A673 (cell line): ENCODE data around the gene WDR3. TPM values are rescaled to one million over a fixed set of nuclear protein-coding genes. Genes with fewer than 3 reads are reported as not detected.

Experiments
- BruUV-seq: library from RNA; stranded (reverse); fragments of 400-500 nt; replicated peaks from 2 replicates; lab custom pipeline; 2021; lab: Mats Ljungman, UMichigan
- CTCF ChIA-PET: fragments of 300-600 bp; sonication (Branson Sonifier 250); formaldehyde crosslinking; loops from one replicate; lab custom pipeline; 2022; ENCODE audit warnings: antibody characterized with exemption; lab: Charles Lee
- POLR2A ChIA-PET: fragments of 300-600 bp; sonication (Branson Sonifier 250); formaldehyde crosslinking; loops from one replicate; lab custom pipeline; 2022; ENCODE audit warnings: antibody characterized with exemption; ENCODE audit not compliant: low non-redundant PET; lab: Charles Lee
- DNase-seq: peaks from one replicate; pipeline ENCODE4 v3.0.0-alpha.2; 2015; ENCODE audit warnings: low spot score
- H3K27ac ChIP-seq: fragments of 200-600 bp; sonication (generic); 2 replicates; pipeline ENCODE4 v1.5.1; 2016; ENCODE audit warnings: mixed run types, low read depth, mild to moderate bottlenecking, mixed read lengths, antibody characterized with exemption, low read length; ENCODE audit not compliant: poor library complexity, severe bottlenecking
- H3K27me3 ChIP-seq: fragments of 200-600 bp; sonication (generic); replicated peaks from 2 replicates; pipeline ENCODE4 v1.6.1; 2017; ENCODE audit warnings: mixed run types, low read depth, mild to moderate bottlenecking, mixed read lengths, antibody characterized with exemption, low read length; ENCODE audit not compliant: insufficient read depth, poor library complexity
- H3K36me3 ChIP-seq: fragments of 200-600 bp; sonication (generic); 2 replicates; pipeline ENCODE4 v1.6.1; 2016; ENCODE audit warnings: mixed run types, mild to moderate bottlenecking, mixed read lengths, antibody characterized with exemption, low read length; ENCODE audit not compliant: insufficient read depth, poor library complexity, severe bottlenecking
- H3K4me1 ChIP-seq: fragments of 200-600 bp; sonication (generic); 2 replicates; pipeline ENCODE4 v1.6.1; 2017; ENCODE audit warnings: mixed run types, mild to moderate bottlenecking, mixed read lengths, antibody characterized with exemption, low read length; ENCODE audit not compliant: insufficient read depth, poor library complexity, severe bottlenecking
- H3K4me3 ChIP-seq: fragments of 200-600 bp; sonication (generic); 2 replicates; pipeline ENCODE4 v1.5.1; 2016; ENCODE audit warnings: low read depth, mixed run types, mild to moderate bottlenecking, mixed read lengths, low read length; ENCODE audit not compliant: poor library complexity, severe bottlenecking
- H3K9me3 ChIP-seq: fragments of 200-600 bp; sonication (generic); 2 replicates; pipeline ENCODE4 v1.6.1; 2016; ENCODE audit warnings: mixed run types, low read depth, mild to moderate bottlenecking, mixed read lengths, antibody characterized with exemption, low read length; ENCODE audit not compliant: poor library complexity, severe bottlenecking
- EZH2 ChIP-seq: fragments of 200-600 bp; sonication (generic); IDR thresholded peaks from 2 replicates; pipeline ENCODE4 v1.6.1; 2017; ENCODE audit warnings: borderline replicate concordance, low read depth, mild to moderate bottlenecking, mixed read lengths, antibody characterized with exemption, low read length; ENCODE audit not compliant: poor library complexity, severe bottlenecking
- intact Hi-C: fragments of 100-400 bp; cut with micrococcal nuclease; formaldehyde crosslinking; loops from one replicate; pipeline ENCODE4 v1.10.0; 2022; ENCODE audit not compliant: unreplicated experiment
- total RNA-seq: library from RNA; stranded (reverse); gene quantifications from 2 replicates; pipeline ENCODE4 v1.2.3, GENCODE V29; 2021
- TF ChIP-seq, protein P1 (sequence below): fragments of 300-800, 200-600 bp; sonication (generic); conservative IDR thresholded peaks from 2 replicates; pipeline ENCODE4 v1.5.1; 2017; ENCODE audit warnings: low read depth, mild to moderate bottlenecking, antibody characterized with exemption, low read length, moderate library complexity, mixed read lengths

Gene WDR3
- total RNA-seq, 1 experiment from 2014 or later: 70.1 TPM

DNA sequence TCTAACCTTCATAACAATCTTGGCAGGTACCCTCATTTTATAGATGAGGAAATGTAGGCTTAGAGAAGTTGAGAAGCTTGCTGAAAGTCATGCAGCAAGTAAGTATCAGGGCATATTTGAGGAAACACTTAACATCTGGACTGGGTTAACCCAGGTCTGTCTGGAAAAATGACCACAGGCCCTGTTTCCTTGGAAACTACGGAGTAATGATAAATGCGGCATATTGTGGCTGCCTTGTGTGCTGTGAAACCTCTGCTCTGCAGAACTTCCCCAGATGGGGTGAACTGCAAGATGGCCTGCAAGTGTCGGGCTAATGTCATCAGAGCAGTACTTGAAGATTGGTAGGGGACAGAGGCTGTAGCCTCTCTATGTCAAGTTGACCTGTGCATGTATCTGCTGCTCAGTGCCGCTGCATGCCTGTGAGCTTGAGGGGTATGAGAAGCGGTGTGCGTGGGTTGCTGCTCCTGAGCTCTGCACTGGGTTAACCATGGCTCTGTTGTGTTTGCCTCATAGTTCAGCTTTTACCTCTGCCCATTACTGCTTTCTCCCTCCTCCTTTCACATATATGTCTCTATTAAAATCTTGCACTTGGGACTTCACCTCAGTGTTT lies 83.1 kb downstream of the WDR3 start:
- CTCF ChIA-PET: no interaction called here
- TF ChIP-seq, protein P1, sequence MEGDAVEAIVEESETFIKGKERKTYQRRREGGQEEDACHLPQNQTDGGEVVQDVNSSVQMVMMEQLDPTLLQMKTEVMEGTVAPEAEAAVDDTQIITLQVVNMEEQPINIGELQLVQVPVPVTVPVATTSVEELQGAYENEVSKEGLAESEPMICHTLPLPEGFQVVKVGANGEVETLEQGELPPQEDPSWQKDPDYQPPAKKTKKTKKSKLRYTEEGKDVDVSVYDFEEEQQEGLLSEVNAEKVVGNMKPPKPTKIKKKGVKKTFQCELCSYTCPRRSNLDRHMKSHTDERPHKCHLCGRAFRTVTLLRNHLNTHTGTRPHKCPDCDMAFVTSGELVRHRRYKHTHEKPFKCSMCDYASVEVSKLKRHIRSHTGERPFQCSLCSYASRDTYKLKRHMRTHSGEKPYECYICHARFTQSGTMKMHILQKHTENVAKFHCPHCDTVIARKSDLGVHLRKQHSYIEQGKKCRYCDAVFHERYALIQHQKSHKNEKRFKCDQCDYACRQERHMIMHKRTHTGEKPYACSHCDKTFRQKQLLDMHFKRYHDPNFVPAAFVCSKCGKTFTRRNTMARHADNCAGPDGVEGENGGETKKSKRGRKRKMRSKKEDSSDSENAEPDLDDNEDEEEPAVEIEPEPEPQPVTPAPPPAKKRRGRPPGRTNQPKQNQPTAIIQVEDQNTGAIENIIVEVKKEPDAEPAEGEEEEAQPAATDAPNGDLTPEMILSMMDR: no peak
- no peak for TF ChIP-seq EZH2
- Histone ChIP-seq H3K4me1 (no peaks in the 10 kb centered on the region), H3K4me3 (no peak overlapping the region), H3K9me3 (no peaks in the 10 kb centered on the region), H3K36me3 (no peaks in the 10 kb centered on the region), H3K27me3 (no peaks in the 10 kb centered on the region), H3K27ac (no peak overlapping the region)
- no peak for DNase-seq
- intact Hi-C loops: no loop called here
- no TSS peak for BruUV-seq
- POLR2A ChIA-PET: interaction anchor here (0.6 kb wide), 1 partner anchor 323 kb away, joined by 7 read pairs; no protein-coding TSS in a partner anchor

DNA sequence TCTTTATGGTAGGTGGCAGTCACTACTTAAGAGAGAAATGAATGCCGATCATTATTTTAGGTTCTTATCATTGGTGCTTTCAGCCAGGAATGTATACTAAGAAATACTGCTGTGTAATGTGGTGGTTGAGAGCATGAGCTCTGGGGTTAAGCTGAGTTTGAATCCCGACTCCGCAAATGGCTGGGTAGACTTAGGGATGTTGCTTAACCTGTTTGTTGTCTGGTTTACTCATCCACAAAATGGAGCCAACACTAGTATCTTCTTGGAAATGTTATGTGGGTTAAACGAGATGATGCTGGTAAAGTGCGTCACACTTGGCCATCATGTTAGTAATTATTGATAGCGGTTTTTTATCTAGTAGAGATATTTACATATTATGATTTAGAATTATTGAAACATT lies 83.8 kb downstream of the WDR3 start:
- H3K27me3 ChIP-seq: no peaks in the 10 kb centered on the region
- no peak overlapping the region for H3K27ac ChIP-seq
- no peaks in the 10 kb centered on the region for H3K4me1 ChIP-seq
- no peak for DNase-seq
- POLR2A ChIA-PET: interaction anchor here (0.6 kb wide), 1 partner anchor 322 kb away, joined by 7 read pairs; no protein-coding TSS in a partner anchor
- H3K36me3 ChIP-seq: no peaks in the 10 kb centered on the region
- TF ChIP-seq, protein P1: no peak
- no peak for TF ChIP-seq EZH2
- no TSS peak for BruUV-seq
- CTCF ChIA-PET: no interaction called here
- no peak overlapping the region for H3K4me3 ChIP-seq
- no peaks in the 10 kb centered on the region for H3K9me3 ChIP-seq
- intact Hi-C loops: no loop called here

DNA sequence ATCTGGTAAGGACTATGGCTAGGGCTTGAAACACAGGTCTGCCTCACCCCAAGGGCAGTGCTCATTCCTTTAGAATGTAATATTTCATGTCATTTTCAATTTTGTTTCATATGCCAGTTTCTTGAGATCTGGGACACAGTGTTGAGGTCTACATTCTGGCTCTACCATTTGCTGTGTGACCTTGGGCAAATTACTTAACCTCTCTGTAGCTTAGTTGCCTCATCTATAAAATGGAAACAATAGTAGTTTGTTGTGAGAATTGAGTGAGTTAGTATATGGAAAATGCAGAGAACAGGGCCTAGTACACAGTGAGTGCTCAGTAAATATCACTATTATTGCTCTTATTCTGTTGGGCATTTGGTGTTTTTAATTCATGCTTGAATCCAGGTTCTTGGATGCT lies 84.4 kb downstream of the WDR3 start:
- intact Hi-C loops: no loop called here
- Histone ChIP-seq H3K36me3 (no peaks in the 10 kb centered on the region), H3K9me3 (no peaks in the 10 kb centered on the region), H3K27ac (no peak overlapping the region), H3K4me1 (no peaks in the 10 kb centered on the region), H3K27me3 (no peaks in the 10 kb centered on the region), H3K4me3 (no peak overlapping the region)
- no peak for DNase-seq
- POLR2A ChIA-PET: no interaction called here
- CTCF ChIA-PET: no interaction called here
- BruUV-seq: no TSS peak
- TF ChIP-seq, protein P1: no peak
- no peak for TF ChIP-seq EZH2

Other genes with a start within 250 kb of the WDR3 start
- 23.5 and 26.7 TPM in 2 replicates for gene GDAP2, start 118 bp upstream of the WDR3 start, total RNA-seq